GM19468 (cell line): ENCODE measurements around the gene TNN.
"Not testable (repeated sequence)": the region's sequence is repeated elsewhere in the genome, so short reads cannot be mapped to it uniquely, and the experiment has no call there.

Experiments used
- ATAC-seq: cut with Tn5 transposase; IDR thresholded peaks from one replicate; pipeline ENCODE4 v1.9.1; 2021; ENCODE audit warnings: mild to moderate bottlenecking, moderate library complexity, moderate number of reproducible peaks; ENCODE audit not compliant: unreplicated experiment; ENCODE audit errors: extremely low read depth

TNN gene

GRCh38 chr1:175071276-175071943 lies 3.8 kb downstream of the TNN start:
- ATAC-seq: no peak

DNA sequence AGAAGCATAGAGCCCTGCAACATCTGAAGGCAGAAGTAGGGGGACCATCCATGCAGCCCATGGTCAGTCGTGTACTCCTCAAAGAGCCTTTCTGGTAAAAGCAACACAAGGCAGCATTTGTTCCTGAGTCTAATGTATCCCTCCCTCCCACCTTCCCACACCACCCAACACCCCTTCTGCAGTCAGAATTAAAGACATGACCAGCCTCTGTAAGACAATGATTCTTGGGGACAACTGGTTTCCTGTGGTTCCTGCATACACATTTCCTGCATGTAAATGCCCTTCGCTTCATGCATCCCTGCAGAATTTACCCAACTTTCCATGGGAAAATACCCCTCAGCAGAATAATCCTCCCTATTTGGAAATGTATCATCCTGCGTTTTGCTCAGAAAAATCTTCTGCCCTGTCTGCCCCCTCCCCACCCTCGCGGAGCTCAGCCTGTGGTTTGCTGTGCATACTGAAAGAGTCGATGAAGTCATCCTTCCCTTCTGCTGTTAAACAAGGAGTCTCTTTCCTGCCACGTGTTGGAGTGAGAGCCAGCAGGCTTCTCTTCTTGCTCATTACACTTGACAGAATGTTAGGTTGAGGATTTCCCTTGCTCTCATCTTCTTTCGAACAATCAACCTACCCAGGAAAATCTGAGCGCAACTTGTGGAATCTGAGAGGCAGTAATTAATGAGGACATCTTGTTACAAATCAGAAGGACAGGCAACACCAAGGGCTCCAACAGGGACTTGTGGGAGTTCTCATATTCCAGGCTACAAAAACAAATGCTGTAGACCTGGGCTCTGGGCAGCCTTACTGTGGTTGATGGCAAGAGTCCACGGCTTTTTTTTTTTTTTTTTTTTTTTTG lies 4.7 kb downstream of the TNN start:
- no peak for ATAC-seq

GRCh38 chr1:175073061-175073460 lies 5.4 kb downstream of the TNN start:
- no peak for ATAC-seq

DNA sequence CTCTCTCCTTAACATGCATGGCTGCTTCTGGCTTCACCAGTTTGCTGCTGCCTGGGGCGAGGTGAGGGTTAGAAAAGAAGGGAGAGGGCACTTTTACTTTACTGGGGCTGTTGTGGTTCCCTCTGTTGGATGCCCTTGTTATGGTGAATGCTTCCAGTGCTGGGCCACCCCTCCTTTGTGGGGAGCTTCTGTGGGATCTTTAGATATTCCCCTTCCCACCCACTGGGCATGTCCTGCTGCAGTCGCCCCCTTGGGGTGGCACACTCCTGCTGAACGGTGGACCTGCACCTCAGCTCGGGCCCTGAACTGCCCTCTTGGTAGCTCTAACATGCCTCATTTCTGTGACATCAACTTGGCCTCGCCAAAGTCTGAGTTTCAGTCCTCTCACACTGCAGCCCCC lies 6.0 kb downstream of the TNN start:
- ATAC-seq: no peak

- ATAC-seq: no peak
These were observed 8.2 kb downstream of the TNN start for GRCh38 chr1:175075572-175076568.

GRCh38 chr1:175077356-175078030 lies 9.9 kb downstream of the TNN start:
- ATAC-seq: no peak

GRCh38 chr1:175078629-175079028 lies 11.0 kb downstream of the TNN start:
- ATAC-seq: no peak

GRCh38 chr1:175079338-175079737 lies 11.7 kb downstream of the TNN start:
- no peak for ATAC-seq

DNA sequence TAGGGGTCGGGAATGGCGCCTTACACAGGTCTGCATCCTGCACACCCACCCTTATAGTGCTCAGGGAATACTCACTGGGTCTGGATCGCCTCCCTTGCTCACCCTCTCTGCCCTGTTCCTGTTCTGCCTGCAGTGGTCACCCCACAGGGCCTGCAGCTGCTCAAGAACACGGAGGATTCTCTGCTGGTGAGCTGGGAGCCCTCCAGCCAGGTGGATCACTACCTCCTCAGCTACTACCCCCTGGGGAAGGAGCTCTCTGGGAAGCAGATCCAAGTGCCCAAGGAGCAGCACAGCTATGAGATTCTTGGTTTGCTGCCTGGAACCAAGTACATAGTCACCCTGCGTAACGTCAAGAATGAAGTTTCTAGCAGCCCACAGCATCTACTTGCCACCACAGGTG lies 12.4 kb downstream of the TNN start:
- no peak for ATAC-seq

GRCh38 chr1:175081983-175082382 lies 14.3 kb downstream of the TNN start:
- no peak for ATAC-seq

DNA sequence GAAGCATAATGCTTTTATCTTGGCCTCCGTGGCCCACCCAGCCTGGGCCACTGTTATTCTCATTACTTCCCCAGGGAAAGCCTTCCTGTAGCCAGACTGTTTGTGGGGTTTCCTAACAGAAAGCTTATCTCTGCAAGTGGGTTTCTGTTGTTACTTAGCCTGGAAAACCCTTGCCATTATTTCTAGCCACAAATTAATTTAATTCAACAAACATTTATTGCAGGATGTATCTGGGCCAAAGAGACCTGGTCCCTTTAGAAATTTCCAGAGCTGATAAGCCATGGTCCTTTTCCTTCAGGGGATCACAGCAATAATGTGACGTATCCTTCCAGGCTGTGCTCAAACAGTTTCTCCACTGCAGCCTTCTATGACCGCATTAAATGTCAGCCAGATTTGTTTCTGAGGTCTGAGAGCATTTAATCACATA lies 20.9 kb downstream of the TNN start:
- no peak for ATAC-seq

DNA sequence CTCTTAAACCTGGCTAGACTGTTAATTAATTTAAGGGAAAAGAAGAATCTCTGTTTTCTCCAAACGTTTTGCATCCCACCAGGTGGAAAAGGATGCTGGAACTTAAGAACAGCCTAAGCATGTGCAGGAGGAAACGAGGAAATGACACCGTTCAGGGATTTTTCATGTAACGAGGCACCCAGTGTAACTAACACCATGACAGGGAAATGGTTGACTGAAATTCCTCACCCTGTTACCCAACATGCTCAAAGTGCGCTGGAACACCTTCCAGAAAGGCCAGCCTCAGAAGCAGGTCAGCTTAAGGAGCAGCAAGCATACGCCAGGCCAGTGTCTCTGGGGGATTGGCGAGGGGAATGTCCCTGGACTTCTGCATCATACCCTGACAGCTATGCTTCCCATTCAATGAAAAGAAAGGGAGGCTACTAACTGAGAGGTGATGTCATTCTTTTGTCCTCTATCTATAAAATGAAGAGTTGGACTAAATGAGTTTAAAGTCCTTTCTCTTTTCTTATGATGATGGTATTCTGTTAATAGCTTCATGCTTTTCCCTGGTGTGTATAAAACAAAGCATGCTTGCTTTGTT lies 21.6 kb downstream of the TNN start:
- ATAC-seq: no peak

DNA sequence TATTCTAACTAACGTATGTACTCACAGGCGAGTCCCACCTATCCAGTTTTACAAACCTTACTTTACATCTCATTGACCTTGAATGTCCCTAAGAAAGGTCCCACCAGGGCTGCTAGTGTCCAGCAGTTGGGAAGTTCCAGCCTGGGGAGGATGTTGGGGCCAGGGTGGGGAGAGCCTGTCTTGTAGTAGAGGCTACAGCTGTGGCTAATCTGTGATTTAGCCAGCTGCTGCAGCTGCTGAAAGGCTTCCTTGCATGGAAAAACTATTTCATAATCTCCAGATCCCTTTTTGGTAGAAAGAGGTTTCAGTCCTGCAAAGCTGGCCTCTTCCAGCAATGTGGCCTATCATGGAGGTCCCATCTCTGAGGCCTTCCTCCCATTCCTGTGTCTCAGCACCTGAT lies 23.1 kb downstream of the TNN start:
- no peak for ATAC-seq

DNA sequence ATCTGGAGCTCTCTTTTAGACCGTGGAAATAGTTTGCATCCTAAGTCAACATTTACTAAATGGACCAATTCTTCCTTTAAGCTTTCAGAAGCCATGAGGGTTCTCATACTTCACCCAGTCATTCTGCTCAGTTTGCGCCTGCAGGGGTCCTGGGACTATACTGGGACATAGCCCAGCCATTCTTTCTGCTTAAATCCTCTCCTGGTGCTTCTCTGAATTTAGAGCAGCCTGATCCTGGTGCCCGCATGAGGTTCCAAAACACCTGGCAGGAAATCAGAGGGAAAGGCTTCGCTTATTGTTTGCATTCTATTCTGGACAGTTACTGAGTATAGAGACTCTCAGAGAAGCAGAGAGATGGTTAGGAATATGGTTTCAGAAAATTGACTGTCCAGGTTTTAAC lies 27.0 kb downstream of the TNN start:
- no peak for ATAC-seq

DNA sequence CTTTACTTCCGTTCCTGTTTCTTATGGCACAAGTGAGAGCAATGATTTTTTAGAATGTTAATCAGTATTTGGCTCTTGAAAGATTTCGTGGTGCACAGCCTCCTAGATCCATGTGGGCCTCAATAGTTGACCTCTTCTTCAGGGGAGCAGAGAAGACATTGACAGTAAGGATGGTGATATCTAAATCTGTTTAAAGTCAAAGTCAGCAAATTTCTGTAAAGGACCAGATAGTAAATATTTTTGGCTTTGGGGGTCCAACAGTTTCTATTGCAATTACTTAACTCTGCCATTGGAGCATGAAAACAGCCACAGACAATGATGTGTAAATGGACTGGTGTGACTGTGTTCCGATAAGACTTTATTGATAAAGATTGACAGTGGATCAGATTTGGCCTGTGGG lies 27.4 kb downstream of the TNN start:
- no peak for ATAC-seq

GRCh38 chr1:175095978-175096607 lies 28.5 kb downstream of the TNN start:
- no peak for ATAC-seq

- ATAC-seq: no peak
These were observed 29.7 kb downstream of the TNN start for GRCh38 chr1:175097361-175097760.

- ATAC-seq: no peak
These were observed 32.3 kb downstream of the TNN start for GRCh38 chr1:175099916-175100315.

DNA sequence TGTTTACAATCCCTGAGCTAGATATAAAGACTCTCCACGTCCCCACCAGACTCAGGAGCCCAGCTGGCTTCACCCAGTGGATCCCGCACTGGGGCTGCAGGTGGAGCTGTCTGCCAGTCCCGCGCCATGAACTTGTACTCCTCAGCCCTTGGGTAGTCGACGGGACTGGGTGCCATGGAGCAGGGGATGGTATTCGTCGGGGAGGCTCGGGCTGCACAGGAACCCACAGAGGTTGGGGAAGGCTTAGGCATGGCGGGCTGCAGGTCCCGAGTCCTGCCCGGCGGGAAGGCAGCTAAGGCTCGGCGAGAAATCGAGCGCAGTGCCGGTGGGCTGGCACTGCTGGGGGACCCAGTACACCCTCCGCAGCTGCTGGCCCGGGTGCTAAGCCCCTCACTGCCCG lies 34.5 kb downstream of the TNN start:
- ATAC-seq: not testable (repeated sequence)
